Parathyroid adenoma (tissue), 2 donors: ENCODE data around the gene UGT1A9.

ENCODE experiments used
- H2AFZ ChIP-seq: fragments of 300-600 bp; sonication (generic); one replicate; pipeline ENCODE4 v1.7.0; 2017; ENCODE audit warnings: antibody characterized with exemption, mild to moderate bottlenecking
- H3K27ac ChIP-seq: fragments of 300-600 bp; sonication (generic); one replicate; pipeline ENCODE4 v1.7.0; 2017
- H3K27me3 ChIP-seq: fragments of 300-600 bp; sonication (generic); one replicate; pipeline ENCODE4 v1.7.0; 2017; ENCODE audit warnings: low read length; ENCODE audit not compliant: control insufficient read depth, insufficient read depth
- H3K36me3 ChIP-seq: fragments of 300-600 bp; sonication (generic); one replicate; pipeline ENCODE4 v1.7.0; 2017; ENCODE audit warnings: low read length; ENCODE audit not compliant: control insufficient read depth, insufficient read depth
- H3K4me1 ChIP-seq: fragments of 300-600 bp; sonication (generic); one replicate; pipeline ENCODE4 v1.7.0; 2017; ENCODE audit warnings: control low read depth
- H3K4me2 ChIP-seq: fragments of 300-600 bp; sonication (generic); one replicate; pipeline ENCODE4 v1.7.0; 2017; ENCODE audit warnings: low read length
- H3K4me3 ChIP-seq: fragments of 300-600 bp; sonication (generic); one replicate; pipeline ENCODE4 v1.7.0; 2017; ENCODE audit warnings: low read depth, low read length
- H3K79me2 ChIP-seq: fragments of 300-600 bp; sonication (generic); one replicate; pipeline ENCODE4 v1.7.0; 2017; ENCODE audit warnings: control low read depth
- H3K9ac ChIP-seq: fragments of 300-600 bp; sonication (generic); one replicate; pipeline ENCODE4 v1.7.0; 2017; ENCODE audit warnings: mild to moderate bottlenecking
- H3K9me3 ChIP-seq: fragments of 300-600 bp; sonication (generic); one replicate; pipeline ENCODE4 v1.7.0; 2017; ENCODE audit warnings: low read length; ENCODE audit not compliant: control insufficient read depth
- CTCF ChIP-seq: fragments of 300-600 bp; sonication (generic); IDR thresholded peaks from one replicate; pipeline ENCODE4 v1.7.0; 2017; ENCODE audit warnings: antibody characterized with exemption, mild to moderate bottlenecking
- donor health status: primary hyperparathyroidism.

UGT1A9 gene

GRCh38 chr2:233811732-233812131 is 140.0 kb downstream of the UGT1A9 start:
- TF ChIP-seq CTCF: no peak
- Histone ChIP-seq H3K4me2 (no peak overlapping the region), H3K9me3 (no peaks in the 10 kb centered on the region), H3K27ac (no peak overlapping the region), H3K27me3 (no peaks in the 10 kb centered on the region), H3K4me3 (no peak overlapping the region), H3K79me2 (no peaks in the 10 kb centered on the region), H3K36me3 (no peaks in the 10 kb centered on the region), H3K4me1 (no peaks in the 10 kb centered on the region), H3K9ac (no peak overlapping the region), H2AFZ (no peak overlapping the region)

- no peak overlapping the region for H2AFZ ChIP-seq
Measured at GRCh38 chr2:233813236-233814055, 141.7 kb downstream of the UGT1A9 start.

GRCh38 chr2:233814056-233814835 is 142.5 kb downstream of the UGT1A9 start:
- H3K4me3 ChIP-seq: no peak overlapping the region
- no peak for TF ChIP-seq CTCF

More at GRCh38 chr2:233813236-233814055, 141.7 kb downstream of the UGT1A9 start:
- Histone ChIP-seq H3K9ac (no peak overlapping the region), H3K36me3 (no peaks in the 10 kb centered on the region), H3K79me2 (no peaks in the 10 kb centered on the region), H3K4me2 (no peak overlapping the region), H3K27me3 (no peaks in the 10 kb centered on the region), H3K4me1 (no peaks in the 10 kb centered on the region), H3K9me3 (no peaks in the 10 kb centered on the region), H3K4me3 (no peak overlapping the region), H3K27ac (no peak overlapping the region)
- no peak for TF ChIP-seq CTCF

GRCh38 chr2:233815861-233816260 is 144.2 kb downstream of the UGT1A9 start:
- no peak overlapping the region for H3K4me3 ChIP-seq
- no peak overlapping the region for H3K9ac ChIP-seq
- no peaks in the 10 kb centered on the region for H3K36me3 ChIP-seq
- no peaks in the 10 kb centered on the region for H3K4me1 ChIP-seq
- no peaks in the 10 kb centered on the region for H3K79me2 ChIP-seq
- TF ChIP-seq CTCF: no peak
- H3K4me2 ChIP-seq: no peak overlapping the region
- H3K27me3 ChIP-seq: no peaks in the 10 kb centered on the region
- no peak overlapping the region for H2AFZ ChIP-seq
- no peaks in the 10 kb centered on the region for H3K9me3 ChIP-seq
- no peak overlapping the region for H3K27ac ChIP-seq

More at GRCh38 chr2:233814056-233814835, 142.5 kb downstream of the UGT1A9 start:
- H3K4me1 ChIP-seq: no peaks in the 10 kb centered on the region
- no peaks in the 10 kb centered on the region for H3K9me3 ChIP-seq
- no peaks in the 10 kb centered on the region for H3K27me3 ChIP-seq
- H2AFZ ChIP-seq: no peak overlapping the region
- no peaks in the 10 kb centered on the region for H3K36me3 ChIP-seq
- no peak overlapping the region for H3K9ac ChIP-seq
- H3K27ac ChIP-seq: no peak overlapping the region
- no peak overlapping the region for H3K4me2 ChIP-seq
- no peaks in the 10 kb centered on the region for H3K79me2 ChIP-seq
